SIG-M5 (cell line): ENCODE measurements around the gene NRG3.

Source experiments
- DNase-seq: peaks from one replicate; lab custom pipeline; 2025; lab: John Stamatoyannopoulos, UW

NRG3 gene

DNA sequence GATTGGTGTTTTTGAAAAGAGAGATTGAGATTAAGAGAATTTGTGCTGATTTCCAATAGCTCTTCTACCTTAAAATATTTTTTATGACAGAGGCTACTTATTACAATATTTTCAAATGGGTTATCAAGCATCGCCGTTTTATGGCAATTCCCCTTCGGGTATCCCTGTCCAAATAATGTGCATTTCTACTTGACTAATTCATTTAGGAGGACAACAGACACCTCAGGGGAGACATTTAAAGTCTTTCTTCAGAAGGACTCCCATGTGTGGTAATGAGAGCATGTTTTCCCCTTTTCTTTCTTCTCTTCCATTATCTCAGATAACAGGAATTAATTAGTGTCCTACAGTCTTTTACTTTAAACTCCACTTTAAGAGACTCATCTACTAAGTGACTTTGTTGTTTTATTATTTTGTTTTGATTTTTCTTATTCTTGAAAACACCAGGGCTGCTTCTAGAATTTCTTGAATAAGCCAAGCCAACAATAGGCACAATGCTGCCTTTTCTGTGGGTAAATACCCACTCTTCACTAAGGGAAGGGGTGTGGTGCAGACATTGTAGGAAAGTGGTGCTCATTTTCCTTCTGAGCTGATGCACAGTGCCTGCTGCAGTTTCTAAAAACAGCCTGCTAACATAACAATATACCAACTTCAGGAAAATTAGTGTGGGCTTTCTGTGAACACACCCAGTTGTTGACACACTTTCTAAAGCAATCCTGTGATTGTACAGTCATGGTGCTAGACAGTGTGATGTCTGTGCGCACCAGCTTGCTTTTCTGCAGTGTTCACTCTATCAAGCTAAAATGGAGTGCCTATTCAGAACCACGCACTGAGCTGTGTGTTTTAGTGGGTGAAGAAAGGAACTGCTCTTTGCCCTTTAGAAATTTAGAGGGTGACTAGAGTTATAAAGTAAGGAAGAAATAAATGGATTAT lies 597.7 kb downstream of the NRG3 start:
- DNase-seq = no peak

DNA sequence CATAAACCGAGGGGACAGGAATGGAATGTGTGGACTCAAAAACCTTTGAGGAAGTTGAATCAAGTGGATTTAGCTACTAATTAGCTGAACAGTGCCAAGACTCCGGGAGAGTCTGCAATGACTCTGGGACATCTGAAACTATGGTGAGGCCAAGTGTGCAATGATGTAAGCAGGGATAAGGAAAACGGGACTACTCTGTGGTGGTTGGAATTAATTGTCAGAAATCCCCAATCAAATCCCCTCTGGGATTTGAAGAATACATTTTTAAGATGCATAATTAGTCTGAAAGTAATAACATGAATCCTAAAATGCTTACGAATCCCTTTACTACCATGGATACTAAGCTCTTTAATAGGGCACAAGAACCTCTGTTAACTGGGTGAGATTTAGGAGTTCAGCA lies 602.8 kb downstream of the NRG3 start:
- no peak for DNase-seq

DNA sequence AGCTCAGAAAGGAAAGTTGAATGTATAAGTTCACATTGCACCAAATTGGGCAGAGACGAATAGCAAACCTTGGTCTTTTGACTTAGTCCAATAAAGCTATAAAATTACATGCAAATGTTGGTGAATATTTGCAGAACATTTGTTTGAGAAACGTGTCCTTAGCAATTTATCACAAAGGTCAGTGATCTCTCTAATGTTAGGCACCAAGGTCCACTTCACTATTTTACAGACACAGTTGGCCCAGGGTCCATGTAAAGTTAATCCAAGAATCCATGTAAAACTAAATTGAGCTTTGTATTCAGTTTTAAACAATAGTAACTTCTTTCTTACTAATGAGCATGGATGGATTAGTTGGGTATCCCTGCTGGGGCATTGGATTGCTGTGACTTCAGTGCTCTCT lies 617.7 kb downstream of the NRG3 start:
- DNase-seq = no peak

DNA sequence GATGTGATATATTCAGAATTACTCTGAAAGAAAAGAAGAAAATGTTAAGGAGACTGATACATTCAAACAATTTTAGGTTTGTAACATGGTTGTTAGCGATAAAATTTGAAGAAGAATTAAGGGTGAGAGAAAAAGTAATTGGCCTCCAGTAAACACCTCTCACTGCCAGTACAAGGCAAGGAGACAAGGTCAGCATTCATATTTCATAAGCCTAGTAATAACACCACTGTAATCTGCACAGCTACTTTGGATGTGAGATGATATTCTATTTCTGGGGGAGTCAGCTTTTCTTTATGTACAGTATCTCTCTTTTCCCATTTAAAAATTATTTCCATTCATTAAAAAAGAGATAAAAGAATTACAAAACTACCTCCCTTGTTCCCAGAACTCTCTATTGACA lies 621.1 kb downstream of the NRG3 start:
- no peak for DNase-seq

DNA sequence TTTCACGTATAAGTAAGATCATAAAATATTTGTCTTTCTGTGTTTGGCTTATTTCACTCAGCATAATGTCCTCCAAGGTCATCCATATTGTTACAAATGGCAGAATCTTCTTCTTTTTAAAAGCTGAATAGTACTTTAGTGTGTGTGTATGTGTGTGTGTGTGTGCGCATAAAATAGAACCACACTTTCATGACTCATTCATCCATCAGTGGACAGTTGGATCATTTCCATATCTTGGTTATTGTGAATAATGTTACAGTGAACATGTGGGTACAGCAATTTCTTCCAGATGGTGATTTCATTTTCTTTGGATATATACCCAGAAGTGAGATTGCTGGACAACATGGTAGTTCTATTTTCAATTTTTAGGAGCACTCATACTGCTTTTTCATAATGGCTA lies 622.4 kb downstream of the NRG3 start:
- DNase-seq = no peak

DNA sequence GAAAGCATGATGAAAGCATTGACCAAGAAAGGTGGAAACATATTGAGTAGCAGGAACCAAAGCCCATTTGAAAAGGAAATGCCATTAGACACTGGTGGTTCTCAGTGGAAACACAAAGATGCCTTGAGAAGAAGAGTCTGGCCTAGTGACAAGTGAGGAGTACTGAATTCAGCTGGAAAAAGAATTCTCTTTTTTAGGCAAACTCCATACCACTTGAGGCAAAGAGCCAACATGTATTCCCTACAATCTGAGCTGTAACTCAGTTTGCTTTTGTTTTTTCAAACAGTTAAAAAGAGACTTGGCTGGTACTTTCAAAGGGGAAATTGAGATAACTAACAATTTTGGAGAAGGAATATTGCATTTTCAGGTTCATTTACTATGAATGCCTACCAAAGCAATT lies 624.0 kb downstream of the NRG3 start:
- DNase-seq = no peak

DNA sequence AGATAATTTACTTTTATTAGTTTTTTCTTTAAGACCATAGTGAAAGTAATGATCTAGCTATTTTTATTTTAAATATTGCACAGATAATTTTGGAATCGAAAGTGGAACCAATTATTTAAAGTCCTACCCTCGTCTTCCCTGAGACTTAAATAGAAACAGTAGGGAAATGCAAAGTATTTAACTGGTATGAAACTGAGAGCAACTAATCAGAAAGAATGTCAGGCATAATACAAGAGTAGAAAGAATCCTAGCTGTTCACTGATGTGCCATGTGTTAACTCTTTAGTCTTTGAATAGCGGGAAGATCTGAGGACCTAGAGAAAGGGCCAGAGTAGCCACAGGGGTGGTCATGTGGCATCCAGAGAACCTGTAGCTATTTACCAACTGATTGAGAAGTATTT lies 630.0 kb downstream of the NRG3 start:
- DNase-seq = no peak

DNA sequence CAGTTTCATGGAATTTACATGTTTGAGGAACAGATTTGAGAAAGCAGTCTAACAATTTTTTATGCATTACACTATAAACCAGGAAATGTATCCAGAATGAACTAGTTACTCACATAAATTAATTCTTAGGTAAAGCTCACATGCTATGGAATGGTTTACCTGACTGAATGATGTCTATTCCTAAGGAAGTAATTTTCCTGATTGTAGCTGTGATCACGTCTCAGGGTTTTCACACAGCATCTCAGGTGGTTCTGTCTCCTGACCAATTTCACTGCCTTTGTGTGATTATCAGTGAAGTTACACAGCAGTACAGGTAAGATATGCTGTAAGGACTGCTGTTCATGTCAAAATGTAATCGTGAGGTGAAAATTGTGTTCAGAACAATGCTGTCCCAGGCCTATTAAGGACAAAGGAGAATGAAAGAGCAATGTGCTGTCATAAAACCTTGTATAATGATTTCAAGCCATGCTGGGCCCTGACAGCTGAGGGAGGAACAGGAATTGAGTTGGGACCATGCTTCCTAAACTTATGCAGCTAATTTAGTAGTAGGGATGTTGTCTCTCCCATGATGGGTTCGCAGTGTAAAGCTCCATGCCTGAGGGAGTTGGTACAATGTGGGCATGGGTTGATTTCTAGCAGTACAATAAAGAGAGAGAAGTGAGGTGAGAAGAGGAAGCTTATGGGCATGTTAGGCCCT lies 631.8 kb downstream of the NRG3 start:
- DNase-seq = no peak

DNA sequence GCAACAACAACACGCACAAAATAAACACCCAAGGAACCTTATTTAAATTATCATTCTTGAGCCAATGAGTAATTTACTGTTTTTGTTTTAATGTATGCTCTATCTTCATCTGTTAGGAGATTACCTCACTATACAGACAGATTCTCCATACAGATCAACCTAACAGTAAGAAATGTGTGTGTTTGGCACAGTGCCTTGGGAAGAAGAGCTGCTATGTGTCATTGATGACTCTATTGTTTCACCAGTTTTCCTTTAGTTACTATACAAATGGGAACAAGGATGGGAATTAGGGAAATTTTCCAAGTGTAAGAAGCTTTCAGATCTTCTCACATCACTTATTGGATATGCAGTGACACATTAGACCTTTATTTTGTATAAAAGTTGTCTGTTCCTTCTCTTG lies 640.3 kb downstream of the NRG3 start:
- no peak for DNase-seq

DNA sequence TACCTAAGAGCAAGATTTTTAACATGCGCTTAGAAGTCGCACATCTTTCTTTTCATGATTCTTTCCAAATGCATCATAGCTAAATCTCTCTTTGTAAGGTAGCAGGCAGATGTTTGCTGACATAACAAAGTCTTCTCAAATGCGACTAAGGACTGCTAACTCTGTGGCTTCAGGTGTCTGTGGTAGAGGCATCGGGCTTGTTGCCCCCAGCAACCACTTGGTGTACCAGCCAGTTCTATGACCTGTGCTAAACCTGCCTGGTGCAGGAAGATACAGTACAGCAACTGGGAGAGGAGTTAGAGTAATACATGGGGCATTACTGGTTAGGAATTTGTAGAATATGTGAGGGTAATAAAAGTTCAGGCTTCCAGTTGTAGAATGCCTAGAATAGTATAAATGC lies 654.1 kb downstream of the NRG3 start:
- DNase-seq = no peak

DNA sequence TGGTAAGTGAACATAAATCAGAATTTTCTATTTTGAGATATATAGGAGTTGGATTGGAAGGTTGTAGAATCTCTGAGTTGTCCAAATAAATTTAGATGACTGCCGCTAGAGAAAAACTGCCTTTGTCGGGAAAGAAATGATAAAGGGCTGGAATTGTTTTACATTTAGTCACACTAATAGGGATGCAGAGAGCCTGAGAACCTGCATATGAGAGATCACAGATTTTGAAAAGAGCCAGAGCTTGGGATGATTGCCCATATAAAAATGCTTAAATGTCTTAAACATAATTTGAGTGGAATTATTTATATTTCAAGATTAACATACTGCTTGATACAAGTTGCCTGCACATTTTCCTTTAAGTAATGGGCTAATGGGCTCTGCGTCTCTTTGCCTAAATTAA lies 660.5 kb downstream of the NRG3 start:
- no peak for DNase-seq

DNA sequence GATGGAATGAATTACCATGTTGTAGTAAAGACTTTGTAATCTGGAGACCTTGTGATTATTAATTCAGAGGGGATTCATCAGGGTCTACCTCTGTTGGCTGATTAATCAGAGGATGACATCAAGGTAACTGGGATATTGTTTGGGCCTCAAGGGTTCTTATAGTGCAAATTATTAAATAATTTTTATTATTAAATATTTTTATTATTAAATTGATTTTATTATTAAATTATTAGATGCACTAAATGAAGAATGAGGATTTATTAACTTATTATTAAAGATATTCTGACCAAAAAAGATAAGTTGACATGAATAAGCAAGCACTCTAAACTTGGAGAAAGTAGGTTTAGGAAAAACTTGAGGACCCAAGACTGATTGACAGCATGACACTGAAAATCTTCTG lies 661.7 kb downstream of the NRG3 start:
- no peak for DNase-seq

DNA sequence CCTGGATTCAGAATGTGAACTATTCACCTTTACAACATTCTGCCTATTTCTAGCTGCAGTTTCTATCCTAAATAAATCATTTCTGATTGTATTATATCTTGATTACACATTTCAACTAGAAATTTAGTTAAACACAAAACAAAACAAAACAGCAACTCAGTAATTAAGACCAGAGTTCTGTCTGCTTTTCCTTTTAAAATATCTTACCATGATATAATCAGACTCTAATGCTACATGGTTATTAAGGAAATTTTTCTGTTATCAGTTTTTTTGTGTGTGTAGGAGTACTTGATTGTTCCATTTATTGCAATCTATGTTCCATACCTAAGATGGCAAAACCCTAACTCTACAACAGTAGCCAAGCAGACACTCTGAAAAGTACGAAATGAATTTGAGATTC lies 663.3 kb downstream of the NRG3 start:
- no peak for DNase-seq

DNA sequence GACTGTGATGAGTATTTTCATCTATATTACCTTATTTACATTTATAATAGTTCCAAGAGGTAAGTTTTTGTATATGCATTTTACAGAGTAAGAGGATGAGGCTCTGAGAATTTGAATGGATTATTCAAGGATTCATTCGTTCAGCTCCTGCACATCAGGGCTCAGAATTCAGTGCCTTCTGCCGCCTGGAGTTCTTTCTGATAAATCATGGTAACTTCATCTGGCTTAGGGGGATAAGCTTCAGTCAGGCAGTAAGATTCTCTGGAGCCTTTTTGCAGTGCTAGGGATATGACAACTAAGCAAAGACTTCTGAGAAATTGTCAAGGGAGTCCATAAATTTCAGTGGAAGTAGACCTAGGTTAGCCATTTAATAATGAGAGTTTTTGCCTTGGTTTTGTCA lies 668.6 kb downstream of the NRG3 start:
- DNase-seq = no peak

DNA sequence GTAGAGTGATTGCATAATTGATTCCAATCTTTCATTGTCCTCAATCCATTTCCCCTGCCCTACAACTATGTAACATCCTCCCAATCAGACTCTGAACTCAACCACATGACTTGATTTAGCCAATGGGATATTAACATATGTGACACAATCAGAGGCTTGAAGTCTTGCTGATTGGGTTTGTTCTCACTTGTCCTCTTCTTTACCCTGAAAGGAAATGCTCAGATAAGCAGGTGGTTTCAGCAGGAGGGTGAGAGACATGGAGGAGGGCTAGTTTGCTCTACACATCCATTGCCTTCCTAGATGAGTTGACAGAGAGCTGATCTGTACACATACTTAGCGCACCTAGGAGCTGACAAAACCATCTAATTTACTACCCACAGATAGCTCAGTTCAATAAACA lies 669.4 kb downstream of the NRG3 start:
- no peak for DNase-seq

DNA sequence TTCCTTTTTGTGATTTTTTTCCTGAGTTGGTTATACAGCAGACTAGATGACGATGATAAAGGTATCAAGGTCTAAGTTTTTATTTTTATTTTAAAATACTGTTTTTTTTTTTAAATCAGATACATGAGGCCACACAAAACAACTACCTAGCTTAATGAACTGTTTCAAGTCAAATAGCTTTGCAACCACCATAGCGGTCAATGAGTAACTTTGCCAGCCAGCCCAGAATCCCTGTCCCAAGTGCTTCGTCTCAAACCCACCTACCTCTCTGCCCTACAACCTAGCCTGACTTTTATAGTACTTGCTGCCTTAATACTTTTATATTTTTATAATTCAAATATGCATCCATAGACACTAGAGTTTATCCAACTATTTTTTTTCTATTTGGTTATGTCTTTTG lies 676.5 kb downstream of the NRG3 start:
- DNase-seq = no peak

DNA sequence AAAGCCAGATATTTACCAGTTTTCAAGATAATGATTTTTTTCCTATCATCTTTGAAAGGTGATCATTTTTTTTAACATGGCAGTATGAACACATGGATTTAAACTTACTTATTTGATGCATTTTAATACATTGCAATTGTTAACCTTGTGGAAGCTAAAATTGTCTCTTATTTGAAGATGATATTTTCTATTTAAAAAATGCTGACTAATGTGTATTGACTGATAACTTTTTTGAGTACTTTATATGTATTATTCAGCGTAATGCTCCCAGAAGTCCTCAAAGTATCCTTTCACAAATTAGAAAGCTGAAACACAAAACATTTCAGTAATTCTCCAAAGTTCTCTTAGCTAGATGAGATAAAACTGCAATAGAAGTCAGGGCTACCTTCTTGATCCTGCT lies 677.3 kb downstream of the NRG3 start:
- no peak for DNase-seq

DNA sequence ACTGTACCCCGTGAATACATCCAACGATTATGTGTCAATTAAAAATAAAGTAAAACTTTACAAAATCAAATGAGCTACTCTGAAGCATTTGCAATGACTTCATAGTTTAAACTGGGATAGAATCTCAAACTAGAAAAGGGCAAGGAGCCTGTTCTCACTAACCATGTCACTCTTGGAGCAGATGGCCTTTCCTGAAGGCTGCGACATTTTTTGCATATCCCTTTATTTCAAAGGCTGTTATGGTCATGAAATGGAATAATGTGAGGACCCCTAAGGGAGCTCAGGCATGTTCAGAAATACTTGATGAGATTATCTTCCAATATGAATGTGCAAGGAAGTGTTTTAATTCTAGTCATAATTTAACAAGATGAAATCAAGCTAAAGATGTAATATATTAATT lies 679.4 kb downstream of the NRG3 start:
- DNase-seq = no peak

DNA sequence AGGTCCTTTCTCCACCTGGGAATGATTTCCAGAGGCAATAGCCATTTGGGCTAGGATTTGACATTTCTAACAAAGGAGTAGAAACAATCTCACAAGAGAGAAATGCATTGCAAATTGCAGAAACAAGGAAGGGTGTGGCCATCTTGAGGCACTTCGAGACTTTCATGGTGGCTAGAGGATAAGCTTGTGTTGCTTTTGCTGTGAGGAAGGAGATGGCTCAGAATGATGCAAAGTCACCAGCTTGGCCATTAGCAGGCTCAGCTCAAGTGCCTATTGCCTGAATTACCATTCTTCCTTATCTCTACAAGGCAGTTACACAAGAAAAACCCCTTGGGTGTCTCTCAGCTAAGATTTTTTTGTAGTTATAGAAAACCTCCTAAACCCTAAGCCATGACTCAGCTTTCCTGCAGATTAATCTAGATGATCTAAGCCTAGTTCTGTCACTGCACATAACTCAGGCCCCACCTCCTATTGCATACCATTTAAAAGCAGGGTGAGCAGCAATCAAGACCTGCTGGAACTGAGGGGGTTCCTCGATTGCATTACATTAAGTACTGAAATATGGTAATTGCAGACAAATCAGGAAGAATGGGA lies 683.1 kb downstream of the NRG3 start:
- no peak for DNase-seq

DNA sequence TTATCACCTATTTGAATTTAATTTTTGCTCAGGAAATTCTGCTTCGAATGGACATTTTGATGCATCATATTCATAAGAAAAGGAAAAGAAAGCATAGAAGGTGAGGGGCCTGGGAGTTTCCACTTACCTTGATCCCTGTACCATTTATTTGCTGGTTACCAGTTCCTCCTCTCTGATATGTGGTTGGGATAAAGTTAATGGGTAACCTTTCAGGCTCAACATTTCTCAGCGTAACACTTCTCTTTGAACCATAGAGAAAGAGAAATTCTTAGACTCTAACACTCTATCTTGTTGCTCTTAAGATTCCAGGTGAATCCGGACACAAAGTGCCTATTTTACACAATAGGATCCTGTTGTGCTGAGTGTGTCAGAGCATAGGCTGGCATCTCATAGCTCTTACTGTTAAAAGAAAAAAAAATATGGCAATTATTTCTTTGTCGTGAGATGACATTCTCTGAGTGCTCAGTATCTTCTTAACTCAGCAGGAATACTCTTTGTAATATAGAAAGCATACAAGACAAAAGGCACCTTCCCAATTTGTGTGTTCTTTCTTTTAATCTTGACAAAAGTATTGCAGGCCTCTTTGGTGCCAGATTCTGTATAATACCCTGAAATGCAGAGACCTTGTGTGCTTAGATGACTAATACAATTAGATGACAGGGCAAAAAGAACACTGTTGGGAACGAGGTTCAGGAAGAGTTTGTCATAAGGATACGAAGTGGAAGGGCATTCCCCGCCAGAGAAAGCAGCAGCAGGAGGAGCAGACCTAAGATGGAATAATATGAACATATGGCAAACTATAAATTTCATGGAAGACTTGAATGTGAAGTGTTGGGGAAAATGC lies 689.6 kb downstream of the NRG3 start:
- no peak for DNase-seq

DNA sequence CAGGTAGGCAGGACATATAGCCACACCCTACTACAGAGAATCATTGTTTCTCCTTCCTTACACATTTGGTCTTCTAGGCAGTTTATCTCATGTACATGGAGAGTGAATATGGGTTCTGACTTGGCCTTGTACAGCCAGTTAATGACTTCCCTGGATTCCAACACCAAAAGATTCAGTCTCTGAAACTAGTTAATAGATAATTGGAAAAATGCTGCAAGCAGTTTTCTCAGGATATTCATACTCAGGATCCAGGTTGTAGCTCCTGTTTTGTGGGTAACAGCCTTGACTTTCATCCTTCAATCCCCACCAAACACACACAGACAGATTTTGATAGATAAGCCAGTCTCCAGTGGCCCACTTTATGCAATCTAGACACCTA lies 690.2 kb downstream of the NRG3 start:
- no peak for DNase-seq

DNA sequence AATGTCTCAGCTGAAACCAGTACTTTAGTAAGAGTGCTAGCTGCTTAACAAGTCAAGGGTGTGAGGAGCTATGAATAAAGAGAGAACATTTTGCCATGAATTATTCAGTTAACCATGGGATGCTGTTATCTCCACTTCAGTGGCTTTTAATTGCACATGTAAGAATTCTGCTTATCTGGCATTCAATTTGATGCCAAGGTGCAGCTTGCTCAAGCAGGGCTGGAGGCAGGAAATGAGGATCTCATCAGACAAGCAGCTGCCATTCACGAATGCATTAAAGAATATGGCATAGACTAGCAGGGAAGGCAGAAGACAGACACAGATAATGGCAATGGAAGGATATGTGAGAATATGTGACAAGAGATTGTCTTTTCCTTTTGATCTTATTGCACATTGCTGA lies 697.8 kb downstream of the NRG3 start:
- no peak for DNase-seq
